GM18870 (cell line): ENCODE data around the gene NOXO1.
"Not testable (repeated sequence)": the region's sequence is repeated elsewhere in the genome, so short reads cannot be mapped to it uniquely, and the experiment has no call there.

Source experiments
- ATAC-seq: cut with Tn5 transposase; IDR thresholded peaks from one replicate; pipeline ENCODE4 v1.9.1; 2021; ENCODE audit warnings: moderate library complexity; ENCODE audit not compliant: unreplicated experiment

NOXO1 gene

DNA sequence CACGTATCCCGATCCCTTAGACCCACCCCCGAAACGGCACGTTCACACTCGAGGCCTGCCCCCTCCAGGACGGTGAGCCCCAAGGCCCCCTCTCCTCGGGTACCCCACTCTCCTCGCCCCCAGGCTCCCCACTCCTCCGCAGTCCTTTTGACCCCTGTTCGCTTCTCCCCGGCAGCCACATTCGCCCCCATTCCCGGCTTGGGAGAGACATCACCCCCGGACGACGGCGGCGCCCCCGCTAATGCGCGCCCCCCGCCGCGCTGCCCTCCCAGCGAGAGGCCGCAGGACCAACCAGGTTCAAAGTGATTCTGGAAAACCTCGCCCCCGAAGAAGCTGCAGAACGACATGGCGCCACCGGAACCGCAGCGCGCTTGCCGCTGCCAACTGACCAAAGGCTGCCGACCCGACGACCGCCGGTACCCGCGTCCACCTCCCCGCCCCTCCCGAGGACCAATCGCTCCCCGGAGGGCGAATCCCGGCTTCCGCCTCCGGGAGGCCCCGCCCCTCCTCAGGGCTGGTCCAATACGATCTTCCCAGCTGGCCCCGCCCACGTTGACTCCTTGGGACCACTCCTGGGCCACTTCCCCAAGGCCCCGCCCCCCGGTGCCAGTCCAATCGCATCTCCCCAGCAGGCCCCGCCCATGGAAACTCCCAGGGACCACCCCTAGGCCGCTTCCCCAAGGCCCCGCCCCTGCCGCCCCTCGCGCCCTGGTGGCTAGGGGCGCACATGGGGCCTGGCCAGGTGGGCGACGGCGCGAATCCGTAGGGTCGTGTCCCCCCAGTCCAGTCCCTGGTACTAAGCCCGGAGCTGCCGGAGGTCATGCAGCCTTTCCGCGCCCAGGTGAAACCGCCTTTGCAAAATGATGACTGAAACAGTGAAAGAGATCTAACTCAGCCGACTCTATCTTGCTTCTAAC, 38.2 kb downstream of the NOXO1 start, which contains the start of gene MSRB1:
TSS of gene MSRB1 (minus strand) at position 390 of the 917 bp plus-strand sequence. CDS start at position 347, 43 bp downstream.
- peak; percentile 80 for ATAC-seq

DNA sequence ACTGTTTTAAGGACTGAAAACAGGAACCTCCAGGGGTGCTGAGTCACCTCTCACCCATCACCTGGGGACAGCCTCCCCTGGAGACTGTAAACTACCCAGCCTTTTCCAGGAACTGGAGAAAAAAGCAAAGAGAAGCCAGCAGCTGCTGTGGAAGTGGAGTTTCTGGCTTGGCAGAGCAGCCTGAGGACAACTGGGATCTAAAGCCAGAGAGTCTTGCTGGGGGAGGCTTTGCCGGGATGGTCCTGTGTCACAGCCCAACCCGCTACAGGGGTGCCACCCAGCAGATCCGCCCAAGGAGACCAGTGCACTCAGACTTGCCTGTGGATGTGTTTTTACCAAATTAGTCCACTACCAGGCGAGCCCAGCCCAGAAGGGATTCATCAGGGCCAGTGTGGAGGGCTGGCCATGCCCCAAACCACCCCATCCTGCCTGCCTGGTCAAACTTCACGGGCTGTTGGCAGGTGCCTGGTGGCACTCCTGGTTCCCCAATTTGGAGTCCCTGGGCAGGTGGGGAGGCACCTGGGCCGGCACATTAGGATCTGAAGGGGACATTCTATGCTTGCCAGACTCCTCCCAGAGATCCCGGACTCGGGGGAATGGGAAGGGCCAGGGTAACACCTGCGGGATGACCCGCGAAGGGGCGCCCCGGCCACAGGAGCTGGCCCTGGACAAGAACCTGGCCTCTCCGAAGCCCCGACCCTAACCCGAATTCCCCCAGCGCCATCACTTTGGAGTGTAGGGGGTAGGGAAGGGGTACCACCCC, 39.0 kb downstream of the NOXO1 start:
- ATAC-seq, result no peak

- no peak for ATAC-seq
Observed at GRCh38 chr16:1941162-1942046, 39.9 kb downstream of the NOXO1 start.

GRCh38 chr16:1940273-1941161, 40.8 kb downstream of the NOXO1 start:
- no peak for ATAC-seq

GRCh38 chr16:1939833-1940232, 41.4 kb downstream of the NOXO1 start:
- not testable (repeated sequence) for ATAC-seq

DNA sequence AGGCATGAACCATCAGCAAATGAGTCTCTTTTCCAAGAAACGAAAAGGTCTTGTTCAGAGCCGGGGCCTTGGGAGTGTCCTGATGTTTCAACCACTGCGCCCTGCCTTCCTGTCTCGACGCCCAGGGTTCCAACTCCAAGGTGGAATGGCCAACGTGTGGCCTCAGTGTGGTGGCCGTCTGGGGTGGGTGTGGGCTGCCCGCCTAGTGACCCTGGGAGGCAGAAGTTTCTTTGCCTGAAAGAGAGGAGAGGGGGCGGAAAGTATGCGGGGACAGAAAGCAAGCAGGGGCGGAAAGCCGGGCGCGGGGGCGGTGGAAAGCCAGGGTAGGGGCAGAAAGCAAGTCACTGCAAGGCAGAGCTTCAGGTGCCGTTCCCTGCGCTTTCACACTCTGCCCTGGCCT, 42.4 kb downstream of the NOXO1 start:
- ATAC-seq, result no peak

GRCh38 chr16:1938316-1938715, 43.0 kb downstream of the NOXO1 start:
- ATAC-seq, result no peak

- no peak for ATAC-seq
Observed at GRCh38 chr16:1936945-1937479, 44.3 kb downstream of the NOXO1 start.

- no peak for ATAC-seq
Observed at GRCh38 chr16:1933097-1933661, 48.1 kb downstream of the NOXO1 start.

DNA sequence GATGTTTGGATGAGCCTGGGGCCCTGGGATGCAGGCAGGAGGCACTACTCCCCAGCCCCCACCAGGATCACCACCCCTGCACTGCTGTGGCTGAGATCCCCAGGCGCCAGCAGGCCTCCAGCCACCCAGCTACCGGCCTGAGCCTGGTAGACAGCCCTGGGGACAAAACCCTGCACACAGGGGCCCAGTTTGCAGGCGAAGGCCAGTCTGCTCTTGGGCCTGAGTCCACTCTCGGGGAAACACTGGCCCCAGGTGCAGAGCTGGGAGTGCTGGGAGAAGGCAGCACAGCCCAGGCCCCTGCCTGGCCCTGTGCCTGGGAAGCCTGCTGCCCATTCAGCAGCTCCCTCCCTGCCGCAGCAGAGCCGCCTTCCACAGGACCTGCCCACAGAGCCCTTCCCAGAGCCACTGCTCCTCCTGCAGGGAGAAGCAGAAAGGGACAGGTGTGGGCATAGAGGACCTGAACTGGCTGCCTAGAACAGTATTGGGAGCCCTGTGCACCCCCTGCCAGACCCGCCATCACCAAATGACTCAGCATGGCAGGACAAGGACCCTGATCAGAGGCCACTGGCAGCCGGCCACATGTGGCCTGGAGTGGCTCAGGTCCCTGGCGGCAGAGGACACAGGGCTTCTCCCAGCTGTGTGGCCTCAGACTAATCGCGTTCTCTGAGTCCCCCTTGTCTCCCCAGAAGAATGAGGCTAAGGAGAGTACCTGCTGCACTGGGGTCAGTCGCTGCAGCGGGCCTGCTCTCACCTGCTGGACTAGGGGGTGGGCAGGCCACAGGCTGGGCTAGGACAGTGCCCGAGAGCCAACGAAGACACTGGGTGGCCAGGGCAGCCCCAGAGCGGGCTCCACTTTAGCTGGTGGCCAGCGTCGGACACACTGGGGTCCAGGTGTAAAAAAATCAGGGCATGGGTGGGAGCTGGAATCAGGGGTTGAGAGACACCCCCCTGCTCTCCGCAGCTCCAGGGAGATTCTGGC, 48.9 kb downstream of the NOXO1 start:
- no peak for ATAC-seq

- no peak for ATAC-seq
Observed at GRCh38 chr16:1930338-1930720, 50.9 kb downstream of the NOXO1 start.

DNA sequence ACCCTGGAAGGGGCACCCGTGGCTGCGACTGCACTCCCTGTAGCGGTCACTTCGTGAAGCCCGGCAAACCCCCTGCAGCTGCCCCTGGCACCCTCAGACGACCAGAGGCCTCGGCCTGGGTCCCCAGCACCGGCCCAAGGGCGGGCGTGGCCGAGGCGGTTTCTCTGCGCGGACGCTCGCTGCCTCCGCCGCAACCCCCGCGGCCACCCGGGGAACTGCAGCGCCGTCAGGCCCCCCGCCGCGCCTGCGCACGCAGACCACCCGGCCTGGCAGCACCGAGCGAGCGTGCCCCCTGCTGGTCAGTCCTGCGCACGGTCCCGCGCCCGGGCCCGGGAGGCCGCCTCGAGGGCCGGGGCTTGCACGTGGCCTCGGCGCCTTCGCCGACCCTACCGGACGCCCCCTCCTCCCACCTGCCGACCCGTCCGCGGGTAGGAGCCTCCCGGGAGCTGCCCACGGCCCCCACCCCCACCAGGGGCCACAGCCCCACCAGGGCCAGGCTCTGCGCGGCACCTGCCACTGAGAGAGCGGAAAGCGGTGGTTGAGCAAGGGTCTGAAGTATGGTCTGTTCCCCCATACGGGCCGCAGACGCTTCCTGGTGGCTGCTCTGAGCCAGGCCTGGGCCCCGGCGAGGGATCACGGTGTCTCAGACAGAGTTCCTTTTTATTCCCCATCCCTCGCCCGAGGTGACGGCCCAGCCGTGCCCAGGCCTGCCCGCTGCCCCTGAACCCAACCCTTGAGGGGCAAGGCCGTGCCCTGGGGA, 51.5 kb downstream of the NOXO1 start:
- ATAC-seq, result no peak

GRCh38 chr16:1929105-1929504, 52.2 kb downstream of the NOXO1 start:
- no peak for ATAC-seq
